Mesodermal cell (in vitro differentiated cells): Measurements from ENCODE around the gene CLCN2.
A peak's percentile ranks its signal among the peaks of the same experiment; 100 is the strongest.

ENCODE experiments used
- H3K27ac ChIP-seq: 2 replicates; pipeline ENCODE4 v1.7.0; 2013; ENCODE audit warnings: mild to moderate bottlenecking, low read depth, low read length, moderate library complexity; ENCODE audit not compliant: severe bottlenecking
- H3K36me3 ChIP-seq: 2 replicates; pipeline ENCODE4 v1.7.1; 2013; ENCODE audit warnings: mild to moderate bottlenecking, low read length, moderate library complexity; ENCODE audit not compliant: control insufficient read depth, insufficient read depth
- H3K4me1 ChIP-seq: one replicate; pipeline ENCODE4 v1.7.1; 2013; ENCODE audit warnings: mild to moderate bottlenecking, low read length; ENCODE audit not compliant: insufficient read depth, control insufficient read depth, poor library complexity, severe bottlenecking
- H3K4me3 ChIP-seq: 2 replicates; pipeline ENCODE4 v1.7.0; 2013; ENCODE audit warnings: low read length, control low read depth, mild to moderate bottlenecking; ENCODE audit not compliant: insufficient read depth, poor library complexity, severe bottlenecking; ENCODE audit errors: extremely low read depth
- H3K9me3 ChIP-seq: 2 replicates; pipeline ENCODE4 v1.7.1; 2013; ENCODE audit warnings: mild to moderate bottlenecking, low read length, moderate library complexity; ENCODE audit not compliant: control insufficient read depth
- WGBS, 2 experiments: methylation state at CpG; one replicate each; pipeline ENCODE4 v1.1.5; 2013; ENCODE audit warnings: missing lambda C conversion rate in 2 of 2; ENCODE audit not compliant: insufficient coverage in 2 of 2; 5-methylcytosine and 5-hydroxymethylcytosine counted together

The CLCN2 gene

GRCh38 chr3:184317201-184317600 is 44.2 kb downstream of the CLCN2 start:
- Histone ChIP-seq H3K9me3 (no peaks in the 10 kb centered on the region), H3K27ac (no peak overlapping the region), H3K36me3 (peaks cover 67% of the 10 kb centered on the region), H3K4me3 (no peak overlapping the region), H3K4me1 (peaks cover 23% of the 10 kb centered on the region)
- 91 to 100% methylated on average over 4 to 5 of the region's 5 CpGs for WGBS, 2 experiments

- H3K27ac ChIP-seq = no peak overlapping the region
- peak overlapping the region; percentile 81 for H3K4me3 ChIP-seq
- H3K9me3 ChIP-seq = no peaks in the 10 kb centered on the region
- peaks cover 63% of the 10 kb centered on the region for H3K36me3 ChIP-seq
- WGBS, 2 experiments = 91 to 95% methylated on average over 6 of the region's 7 CpGs
- H3K4me1 ChIP-seq = peaks cover 23% of the 10 kb centered on the region
These were observed 44.6 kb downstream of the CLCN2 start for GRCh38 chr3:184316792-184317191.

GRCh38 chr3:184315871-184316661 is 45.3 kb downstream of the CLCN2 start:
- Histone ChIP-seq H3K9me3 (no peaks in the 10 kb centered on the region), H3K4me3 (peak overlapping the region; percentile 81), H3K36me3 (peaks cover 55% of the 10 kb centered on the region), H3K4me1 (peaks cover 23% of the 10 kb centered on the region), H3K27ac (no peak overlapping the region)
- 54 to 66% methylated on average over 6 to 12 of the region's 16 CpGs for WGBS, 2 experiments

GRCh38 chr3:184315543-184315867 is 45.9 kb downstream of the CLCN2 start:
- 7 to 9% methylated on average over 3 to 4 of the region's 6 CpGs for WGBS, 2 experiments
- H3K4me3 ChIP-seq = peak overlapping the region; percentile 81

GRCh38 chr3:184314700-184315542 is 46.5 kb downstream of the CLCN2 start:
- Histone ChIP-seq H3K4me1 (peaks cover 23% of the 10 kb centered on the region), H3K4me3 (peak overlapping the region; percentile 81), H3K36me3 (peaks cover 50% of the 10 kb centered on the region), H3K27ac (peak overlapping the region; percentile 88), H3K9me3 (no peaks in the 10 kb centered on the region)
- 1% methylated on average over 24 to 51 of the region's 89 CpGs for WGBS, 2 experiments

More at GRCh38 chr3:184315543-184315867, 45.9 kb downstream of the CLCN2 start:
- peaks cover 50% of the 10 kb centered on the region for H3K36me3 ChIP-seq
- H3K27ac ChIP-seq = peak overlapping the region; percentile 88
- H3K4me1 ChIP-seq = peaks cover 23% of the 10 kb centered on the region
- no peaks in the 10 kb centered on the region for H3K9me3 ChIP-seq

GRCh38 chr3:184314363-184314699 is 47.1 kb downstream of the CLCN2 start, which contains the start of gene EIF4G1:
EIF4G1 (plus strand) TSS chr3:184314606; CDS start chr3:184315797, 1,191 bp downstream.
- peaks cover 19% of the 10 kb centered on the region for H3K4me1 ChIP-seq
- 0 to 1% methylated on average over 21 to 22 of the region's 40 CpGs for WGBS, 2 experiments
- H3K36me3 ChIP-seq = peaks cover 47% of the 10 kb centered on the region
- peak within 1 kb of the TSS; percentile 88 for H3K27ac ChIP-seq
- peak within 1 kb of the TSS; percentile 81 for H3K4me3 ChIP-seq
- no peaks in the 10 kb centered on the region for H3K9me3 ChIP-seq

- Histone ChIP-seq H3K36me3 (peaks cover 45% of the 10 kb centered on the region), H3K9me3 (no peaks in the 10 kb centered on the region), H3K27ac (no peak overlapping the region), H3K4me1 (peaks cover 8% of the 10 kb centered on the region), H3K4me3 (no peak overlapping the region)
These were observed 49.8 kb downstream of the CLCN2 start for GRCh38 chr3:184311633-184312032.

GRCh38 chr3:184308744-184309143 is 52.7 kb downstream of the CLCN2 start:
- Histone ChIP-seq H3K9me3 (no peaks in the 10 kb centered on the region), H3K36me3 (peaks cover 61% of the 10 kb centered on the region), H3K4me3 (no peak overlapping the region), H3K27ac (peak overlapping the region; percentile 6), H3K4me1 (no peaks in the 10 kb centered on the region)
- WGBS, 2 experiments = 93 to 95% methylated on average over 5 to 6 of the region's 7 CpGs

- no peaks in the 10 kb centered on the region for H3K9me3 ChIP-seq
- no peak overlapping the region for H3K27ac ChIP-seq
- no peak overlapping the region for H3K4me3 ChIP-seq
- H3K4me1 ChIP-seq = no peaks in the 10 kb centered on the region
- H3K36me3 ChIP-seq = peaks cover 70% of the 10 kb centered on the region
- WGBS, 2 experiments = 96 to 97% methylated on average over 9 of the region's 9 CpGs
These were observed 53.5 kb downstream of the CLCN2 start for GRCh38 chr3:184307915-184308314.

- H3K27ac ChIP-seq = no peak overlapping the region
- H3K9me3 ChIP-seq = no peaks in the 10 kb centered on the region
- H3K4me3 ChIP-seq = no peak overlapping the region
- 96% methylated on average over 3 to 4 of the region's 4 CpGs for WGBS, 2 experiments
- H3K4me1 ChIP-seq = peaks cover 5% of the 10 kb centered on the region
- peaks cover 84% of the 10 kb centered on the region for H3K36me3 ChIP-seq
These were observed 54.9 kb downstream of the CLCN2 start for GRCh38 chr3:184306341-184306972.
